ENCODE data around the gene CDKN1B.
A peak's percentile ranks its signal among the peaks of the same experiment; 100 is the strongest.

The CDKN1B gene
- total RNA-seq = 441 to 710 (median 610) reads per million in 4 donors

- peak; percentile 76 to 93 (median 82) for DNase-seq
Measured at GRCh38 chr12:12716793-12717585, at the start of gene CDKN1B. TSS of gene CDKN1B (plus strand) at chr12:12717368. CDS start at chr12:12717840, 472 bp downstream.

GRCh38 chr12:12668005-12668404 lies 49.2 kb upstream of the CDKN1B start:
- DNase-seq = no peak

GRCh38 chr12:12669020-12669419 lies 48.1 kb upstream of the CDKN1B start:
- no peak for DNase-seq

- no peak for DNase-seq
Measured at GRCh38 chr12:12671850-12672660, 45.1 kb upstream of the CDKN1B start.

- peak in 1 of 5 donors; percentile 42 for DNase-seq
Measured at GRCh38 chr12:12673296-12673695, 43.9 kb upstream of the CDKN1B start.

GRCh38 chr12:12676605-12677004 lies 40.6 kb upstream of the CDKN1B start:
- no peak for DNase-seq

- no peak for DNase-seq
Measured at GRCh38 chr12:12681061-12681765, 36.0 kb upstream of the CDKN1B start.

GRCh38 chr12:12682284-12682683 lies 34.9 kb upstream of the CDKN1B start:
- no peak for DNase-seq

- no peak for DNase-seq
Measured at GRCh38 chr12:12683136-12683697, 34.0 kb upstream of the CDKN1B start.

- DNase-seq = no peak
Measured at GRCh38 chr12:12683725-12684124, 33.4 kb upstream of the CDKN1B start.

- DNase-seq = no peak
Measured at GRCh38 chr12:12684375-12685106, 32.6 kb upstream of the CDKN1B start.

- no peak for DNase-seq
Measured at GRCh38 chr12:12685305-12685704, 31.9 kb upstream of the CDKN1B start.

GRCh38 chr12:12686472-12686871 lies 30.7 kb upstream of the CDKN1B start:
- no peak for DNase-seq

GRCh38 chr12:12686925-12687324 lies 30.2 kb upstream of the CDKN1B start:
- DNase-seq = no peak

GRCh38 chr12:12689647-12690300 lies 27.4 kb upstream of the CDKN1B start:
- peak in 1 of 5 donors; percentile 37 for DNase-seq

GRCh38 chr12:12691549-12691948 lies 25.6 kb upstream of the CDKN1B start:
- DNase-seq = no peak

GRCh38 chr12:12693111-12693671 lies 24.0 kb upstream of the CDKN1B start:
- peak in 1 of 5 donors; percentile 20 for DNase-seq

- peak; percentile 85 to 92 (median 90) for DNase-seq
Measured at GRCh38 chr12:12696562-12697383, 20.4 kb upstream of the CDKN1B start.

- no peak for DNase-seq
Measured at GRCh38 chr12:12699345-12699744, 17.8 kb upstream of the CDKN1B start.

- DNase-seq = no peak
Measured at GRCh38 chr12:12700254-12700653, 16.9 kb upstream of the CDKN1B start.
